HepG2 (cell line): Measurements from ENCODE around the gene CHCHD6. TPM values are rescaled to one million over a fixed set of nuclear protein-coding genes. Genes with fewer than 3 reads are reported as not detected.

Experiments
- CBX1 ChIP-seq: IDR thresholded peaks from one replicate; pipeline ENCODE4 v1.6.1; 2016; ENCODE audit warnings: antibody characterized with exemption, low read depth
- CHD2 ChIP-seq: IDR thresholded peaks from 2 replicates; pipeline ENCODE4 v1.6.1; 2011; ENCODE audit warnings: low read depth, low read length, improper control_type of control experiment
- ETS1 ChIP-seq: sonication (generic); formaldehyde crosslinking; IDR thresholded peaks from 2 replicates; pipeline ENCODE4 v1.4.0; 2020; ENCODE audit warnings: missing genetic modification reagents
- GTF3A ChIP-seq: sonication (generic); formaldehyde crosslinking; conservative IDR thresholded peaks from 2 replicates; pipeline ENCODE4 v1.4.0; 2020; ENCODE audit warnings: mild to moderate bottlenecking, missing genetic modification reagents
- IKZF1 ChIP-seq: fragments of 450-650 bp; IDR thresholded peaks from 2 replicates; pipeline ENCODE4 v1.7.1; 2016
- ZBTB3 ChIP-seq: sonication (generic); formaldehyde crosslinking; IDR thresholded peaks from 2 replicates; pipeline ENCODE4 v1.4.0; 2020; ENCODE audit warnings: low read depth, mild to moderate bottlenecking, moderate library complexity, missing genetic modification reagents, borderline replicate concordance
- ZBTB33 ChIP-seq: sonication (generic); formaldehyde crosslinking; IDR thresholded peaks from 2 replicates; pipeline ENCODE4 v1.4.0; 2020; ENCODE audit warnings: missing genetic modification reagents
- ZNF280D ChIP-seq: sonication (generic); formaldehyde crosslinking; IDR thresholded peaks from 2 replicates; pipeline ENCODE4 v1.5.1; 2020; ENCODE audit warnings: mild to moderate bottlenecking, missing genetic modification reagents
- ZNF318 ChIP-seq: sonication (generic); formaldehyde crosslinking; IDR thresholded peaks from 2 replicates; pipeline ENCODE4 v1.4.0; 2020; ENCODE audit warnings: mild to moderate bottlenecking, missing genetic modification reagents
- ZNF782 ChIP-seq: sonication (generic); formaldehyde crosslinking; IDR thresholded peaks from 2 replicates; pipeline ENCODE4 v1.4.0; 2020; ENCODE audit warnings: missing genetic modification reagents, mild to moderate bottlenecking, borderline replicate concordance
- polyA plus RNA-seq, 8 experiments: library from polyadenylated mRNA; depleted of rRNA in 3 of 8; stranded (reverse) in 7 of 8; unstranded in 1 of 8; fragments of >200 nt; fragmentation: Illumina TruSeq in 4 of 8; extraction: Trizol in 4 of 8; gene quantifications; 2 replicates each; pipeline versions ENCODE4 v1.2.1 to v1.2.3, GENCODE V29; 2011 to 2016; ENCODE audit warnings: low read depth in 4 of 8, missing spikeins in 1 of 8, mixed read lengths in 1 of 8; ENCODE audit not compliant: insufficient read depth in 1 of 8
- total RNA-seq, 5 experiments: library from RNA; depleted of rRNA; stranded (reverse); fragments of >200 nt; fragmentation: Illumina TruSeq; extraction: Trizol; gene quantifications; 2 replicates each; pipeline ENCODE4 v1.2.3, GENCODE V29; 2016; ENCODE audit warnings: low read depth in 1 of 5

Gene CHCHD6
- total and polyA plus RNA-seq, 2 of the 13 experiments (the other 11 are each of a cell fraction or from before 2014, with no cell fraction given) = 20.3 to 20.8 TPM

- no peak for TF ChIP-seq ZNF280D
- TF ChIP-seq GTF3A (CRISPR knock-in tag) = no peak
- no peak for TF ChIP-seq IKZF1
- no peak for TF ChIP-seq ZBTB33 (CRISPR knock-in tag)
- no peak for TF ChIP-seq ZBTB3 (CRISPR knock-in tag)
- TF ChIP-seq ZNF318 = no peak
- TF ChIP-seq CHD2 = no peak
- TF ChIP-seq ETS1 = no peak
- no peak for TF ChIP-seq ZNF782
- TF ChIP-seq CBX1 = no peak
Observed at GRCh38 chr3:126962756-126963155, 258.7 kb downstream of the CHCHD6 start (continued).
